ENCODE measurements around the gene LIX1. TPM values are rescaled to one million over a fixed set of nuclear protein-coding genes. Genes with fewer than 3 reads are reported as not detected.

Gene LIX1
- total and polyA plus RNA-seq, 10 donors = 0.06 to 0.14 TPM; not detected in 8

DNA sequence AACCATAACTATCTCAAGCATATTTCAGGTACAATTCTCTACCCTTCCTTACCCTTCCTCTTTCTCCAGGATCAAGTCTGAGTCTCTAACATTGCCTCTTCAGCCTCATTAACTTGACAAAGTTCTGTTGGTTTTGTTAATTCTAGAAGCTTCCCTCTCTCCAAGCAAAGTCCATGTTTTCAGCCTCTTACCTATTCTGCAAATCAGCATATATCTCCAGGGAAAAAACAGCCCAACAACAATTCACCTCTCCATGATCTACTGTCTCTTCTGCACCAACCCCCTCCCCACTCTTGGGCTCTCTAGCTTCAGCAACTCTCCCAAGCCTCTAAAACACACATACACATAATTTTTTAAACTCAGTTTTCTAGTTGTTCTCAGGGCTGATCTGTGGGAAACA, 72.2 kb downstream of the LIX1 start:
- peaks cover 0 to 5% (median 0%) of the 10 kb centered on the region in 6 donors for H3K4me1 ChIP-seq
- no peak overlapping the region for H3K27ac ChIP-seq
- DNase-seq = no peak
- intact Hi-C loops (cut with DNase I; ENCODE audit: low total_unique reads) = no loop called here
- H3K9me3 ChIP-seq = no peaks in the 10 kb centered on the region
- H3K27me3 ChIP-seq (replicated peaks in 1 of 7) = no peaks in the 10 kb centered on the region
- H3K36me3 ChIP-seq = no peaks in the 10 kb centered on the region
- TF ChIP-seq POLR2A (IDR thresholded peaks at IDR 0.05) = no peak
- TF ChIP-seq POLR2AphosphoS5 (IDR thresholded peaks at IDR 0.05) = no peak
- TF ChIP-seq, protein P1, sequence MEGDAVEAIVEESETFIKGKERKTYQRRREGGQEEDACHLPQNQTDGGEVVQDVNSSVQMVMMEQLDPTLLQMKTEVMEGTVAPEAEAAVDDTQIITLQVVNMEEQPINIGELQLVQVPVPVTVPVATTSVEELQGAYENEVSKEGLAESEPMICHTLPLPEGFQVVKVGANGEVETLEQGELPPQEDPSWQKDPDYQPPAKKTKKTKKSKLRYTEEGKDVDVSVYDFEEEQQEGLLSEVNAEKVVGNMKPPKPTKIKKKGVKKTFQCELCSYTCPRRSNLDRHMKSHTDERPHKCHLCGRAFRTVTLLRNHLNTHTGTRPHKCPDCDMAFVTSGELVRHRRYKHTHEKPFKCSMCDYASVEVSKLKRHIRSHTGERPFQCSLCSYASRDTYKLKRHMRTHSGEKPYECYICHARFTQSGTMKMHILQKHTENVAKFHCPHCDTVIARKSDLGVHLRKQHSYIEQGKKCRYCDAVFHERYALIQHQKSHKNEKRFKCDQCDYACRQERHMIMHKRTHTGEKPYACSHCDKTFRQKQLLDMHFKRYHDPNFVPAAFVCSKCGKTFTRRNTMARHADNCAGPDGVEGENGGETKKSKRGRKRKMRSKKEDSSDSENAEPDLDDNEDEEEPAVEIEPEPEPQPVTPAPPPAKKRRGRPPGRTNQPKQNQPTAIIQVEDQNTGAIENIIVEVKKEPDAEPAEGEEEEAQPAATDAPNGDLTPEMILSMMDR (IDR thresholded peaks at IDR 0.05 in 8 of 11, conservative IDR thresholded peaks at IDR 0.05 in 3 of 11) = no peak
- H3K4me3 ChIP-seq = no peak overlapping the region

DNA sequence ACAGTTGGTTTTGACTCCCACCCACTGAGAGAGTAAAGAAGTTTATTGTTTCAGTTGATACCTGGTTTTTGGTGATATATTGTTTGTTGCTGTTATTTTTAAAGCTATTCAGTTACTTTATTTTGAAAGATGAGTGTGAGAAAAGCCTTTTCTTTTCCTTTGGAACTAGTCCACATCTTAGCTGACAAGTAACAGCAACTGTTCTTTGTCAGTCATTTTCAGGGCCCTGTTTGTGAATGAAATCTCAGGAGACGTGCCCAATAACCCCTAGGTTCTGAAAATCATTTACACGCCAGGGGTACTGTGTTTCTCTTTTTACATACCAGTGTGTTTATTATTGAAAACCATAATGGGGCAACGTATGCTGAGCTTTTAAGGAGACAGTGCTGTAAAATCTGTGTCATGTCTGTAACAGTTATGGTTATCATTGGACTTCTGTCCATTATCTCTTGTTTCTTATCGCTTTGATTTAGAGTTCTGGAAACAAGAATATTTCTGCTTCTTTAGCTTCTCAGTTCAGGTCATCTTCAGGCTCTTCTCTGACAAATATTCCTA, 75.0 kb downstream of the LIX1 start:
- WGBS, 5 donors = 81 to 92% (median 90%) methylated on average over 4 of the region's 4 CpGs
- H3K4me3 ChIP-seq = no peak overlapping the region
- TF ChIP-seq POLR2A (IDR thresholded peaks at IDR 0.05) (no peak), POLR2AphosphoS5 (IDR thresholded peaks at IDR 0.05) (no peak)
- TF ChIP-seq, protein P1 (IDR thresholded peaks at IDR 0.05 in 8 of 11, conservative IDR thresholded peaks at IDR 0.05 in 3 of 11) = no peak
- H3K9me3 ChIP-seq = no peaks in the 10 kb centered on the region
- no peak for DNase-seq
- no peaks in the 10 kb centered on the region for H3K4me1 ChIP-seq
- H3K36me3 ChIP-seq = no peaks in the 10 kb centered on the region
- H3K27me3 ChIP-seq (replicated peaks in 1 of 7) = no peaks in the 10 kb centered on the region
- no peak overlapping the region for H3K27ac ChIP-seq
- intact Hi-C loops (cut with DNase I; ENCODE audit: low total_unique reads) = no loop called here

DNA sequence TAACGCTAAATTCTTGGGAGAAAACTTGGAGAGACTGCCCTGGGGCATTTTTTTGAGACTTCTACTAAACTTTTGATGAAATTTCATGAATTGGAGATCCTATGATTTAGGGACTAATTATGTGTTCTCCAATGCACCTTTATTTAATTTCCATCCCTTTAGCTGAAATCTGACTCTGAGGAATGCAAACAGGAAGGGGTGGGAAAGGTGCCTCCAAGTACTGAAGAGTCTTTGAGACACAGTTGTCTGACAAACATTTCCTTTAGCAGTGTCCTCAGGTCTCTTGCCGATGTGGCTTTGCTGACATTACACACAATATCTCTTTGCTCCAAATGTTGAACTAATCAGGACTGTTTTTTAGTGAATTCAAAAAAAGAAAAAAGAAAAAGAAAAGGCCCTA, 76.9 kb downstream of the LIX1 start:
- H3K9me3 ChIP-seq = no peaks in the 10 kb centered on the region
- TF ChIP-seq, protein P1 (IDR thresholded peaks at IDR 0.05 in 8 of 11, conservative IDR thresholded peaks at IDR 0.05 in 3 of 11) = no peak
- TF ChIP-seq POLR2A (IDR thresholded peaks at IDR 0.05) = no peak
- TF ChIP-seq POLR2AphosphoS5 (IDR thresholded peaks at IDR 0.05) = no peak
- no peak for DNase-seq
- no peak overlapping the region for H3K4me3 ChIP-seq
- H3K36me3 ChIP-seq = no peaks in the 10 kb centered on the region
- WGBS, 5 donors = 56 to 86% (median 79%) methylated on average over 2 of the region's 2 CpGs
- no peaks in the 10 kb centered on the region for H3K4me1 ChIP-seq
- intact Hi-C loops (cut with DNase I; ENCODE audit: low total_unique reads) = no loop called here
- no peaks in the 10 kb centered on the region for H3K27me3 ChIP-seq (replicated peaks in 1 of 7)
- H3K27ac ChIP-seq = no peak overlapping the region

DNA sequence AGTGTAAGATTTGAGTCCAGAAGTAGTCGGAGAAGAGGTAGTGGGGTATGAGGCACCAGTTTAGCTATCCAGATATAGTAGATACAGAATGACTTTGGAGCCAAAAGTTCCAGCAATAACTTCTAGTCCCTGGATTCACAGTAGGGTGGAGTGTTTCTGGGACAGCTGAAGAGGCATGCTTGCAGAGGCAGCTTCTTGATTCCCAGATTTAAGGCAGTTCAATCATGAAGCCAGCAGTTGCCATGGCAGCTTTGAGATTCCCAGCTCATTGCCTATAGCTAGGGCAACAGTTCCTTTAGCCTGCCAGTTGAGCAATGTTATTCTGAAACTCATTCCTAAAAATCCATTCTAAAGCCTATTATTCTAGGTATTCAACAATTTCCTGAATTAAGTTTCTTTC, 79.2 kb downstream of the LIX1 start:
- no peak for DNase-seq
- peaks cover 0 to 9% (median 4%) of the 10 kb centered on the region in 8 donors for H3K9me3 ChIP-seq
- intact Hi-C loops (cut with DNase I; ENCODE audit: low total_unique reads) = no loop called here
- no peaks in the 10 kb centered on the region for H3K36me3 ChIP-seq
- TF ChIP-seq POLR2A (IDR thresholded peaks at IDR 0.05) (no peak), POLR2AphosphoS5 (IDR thresholded peaks at IDR 0.05) (no peak)
- TF ChIP-seq, protein P1 (IDR thresholded peaks at IDR 0.05 in 8 of 11, conservative IDR thresholded peaks at IDR 0.05 in 3 of 11) = no peak
- H3K27me3 ChIP-seq (replicated peaks in 1 of 7) = no peaks in the 10 kb centered on the region
- no peak overlapping the region for H3K27ac ChIP-seq
- no peaks in the 10 kb centered on the region for H3K4me1 ChIP-seq
- H3K4me3 ChIP-seq = no peak overlapping the region
- WGBS, 5 donors = 83 to 94% (median 89%) methylated on average over 1 of the region's 1 CpG

Data from spleen (tissue), 11 donors.